ENCODE measurements around the gene NHSL2. TPM values are rescaled to one million over a fixed set of nuclear protein-coding genes. Genes with fewer than 3 reads are reported as not detected.
"Not testable (repeated sequence)": the region's sequence is repeated elsewhere in the genome, so short reads cannot be mapped to it uniquely, and the experiment has no call there.

NHSL2 gene
- total RNA-seq, 1 donor from 2014 or later = 11.3 TPM

GRCh38 chrX:72169008-72169728 is 258.5 kb downstream of the NHSL2 start:
- Mint-ChIP-seq H3K36me3 (no peaks in the 10 kb centered on the region), H3K9me3 (no peaks in the 10 kb centered on the region), H3K4me1 (ENCODE audit: unreplicated experiment) (no peaks in the 10 kb centered on the region), H3K4me3 (no peak overlapping the region), H3K27me3 (no peaks in the 10 kb centered on the region), H3K27ac (no peak overlapping the region)
- TF ChIP-seq CTCF (conservative IDR thresholded peaks at IDR 0.05) = no peak
- DNase-seq (ENCODE audit: extremely low spot score, unreplicated experiment) = no peak

GRCh38 chrX:72176289-72176688 is 265.6 kb downstream of the NHSL2 start:
- DNase-seq (ENCODE audit: extremely low spot score, unreplicated experiment); H3K4me1 Mint-ChIP-seq (ENCODE audit: unreplicated experiment); H3K9me3 Mint-ChIP-seq: not testable (repeated sequence)

GRCh38 chrX:72176981-72177380 is 266.3 kb downstream of the NHSL2 start:
- TF ChIP-seq CTCF (conservative IDR thresholded peaks at IDR 0.05) = no peak
- H3K4me1 Mint-ChIP-seq (ENCODE audit: unreplicated experiment) = no peaks in the 10 kb centered on the region
- no peak overlapping the region for H3K27ac Mint-ChIP-seq
- no peaks in the 10 kb centered on the region for H3K9me3 Mint-ChIP-seq
- no peaks in the 10 kb centered on the region for H3K36me3 Mint-ChIP-seq
- no peak for DNase-seq (ENCODE audit: extremely low spot score, unreplicated experiment)
- H3K27me3 Mint-ChIP-seq = no peaks in the 10 kb centered on the region
- no peak overlapping the region for H3K4me3 Mint-ChIP-seq

More at GRCh38 chrX:72176289-72176688, 265.6 kb downstream of the NHSL2 start:
- H3K27ac Mint-ChIP-seq, H3K36me3 Mint-ChIP-seq, H3K4me3 Mint-ChIP-seq, H3K27me3 Mint-ChIP-seq: not testable (repeated sequence)

- Mint-ChIP-seq H3K4me1 (ENCODE audit: unreplicated experiment) (no peaks in the 10 kb centered on the region), H3K27me3 (no peaks in the 10 kb centered on the region), H3K27ac (no peak overlapping the region), H3K36me3 (peaks cover 4% of the 10 kb centered on the region), H3K4me3 (no peak overlapping the region), H3K9me3 (no peaks in the 10 kb centered on the region)
- TF ChIP-seq CTCF (conservative IDR thresholded peaks at IDR 0.05) = no peak
- no peak for DNase-seq (ENCODE audit: extremely low spot score, unreplicated experiment)
Measured at GRCh38 chrX:72180539-72180938, 269.9 kb downstream of the NHSL2 start.

GRCh38 chrX:72181178-72182125 is 270.8 kb downstream of the NHSL2 start, which contains the start of gene PIN4:
Gene PIN4 (plus strand): TSS chrX:72181757. CDS start chrX:72181786, 29 bp downstream.
- Mint-ChIP-seq H3K4me3 (no peak within 1 kb of the TSS), H3K9me3 (no peaks in the 10 kb centered on the region), H3K27me3 (no peaks in the 10 kb centered on the region), H3K27ac (no peak within 1 kb of the TSS), H3K4me1 (ENCODE audit: unreplicated experiment) (no peaks in the 10 kb centered on the region), H3K36me3 (peaks cover 7% of the 10 kb centered on the region)
- peak; percentile 85 for DNase-seq (ENCODE audit: extremely low spot score, unreplicated experiment)
- no peak for TF ChIP-seq CTCF (conservative IDR thresholded peaks at IDR 0.05)

GRCh38 chrX:72182924-72183323 is 272.3 kb downstream of the NHSL2 start:
- no peak for TF ChIP-seq CTCF (conservative IDR thresholded peaks at IDR 0.05)
- H3K4me3 Mint-ChIP-seq = no peak overlapping the region
- no peaks in the 10 kb centered on the region for H3K9me3 Mint-ChIP-seq
- H3K27me3 Mint-ChIP-seq = no peaks in the 10 kb centered on the region
- DNase-seq (ENCODE audit: extremely low spot score, unreplicated experiment) = no peak
- no peaks in the 10 kb centered on the region for H3K4me1 Mint-ChIP-seq (ENCODE audit: unreplicated experiment)
- peaks cover 7% of the 10 kb centered on the region for H3K36me3 Mint-ChIP-seq
- H3K27ac Mint-ChIP-seq = no peak overlapping the region
